ENCODE data around the gene KIRREL3.

GRCh38 chr11:126627421-126627820 lies 373.1 kb downstream of the KIRREL3 start:
- TF ChIP-seq CTCF (IDR thresholded peaks at IDR 0.05; ENCODE audit: low read depth, low read length): no peak
- no peak for TF ChIP-seq EZH2phosphoT487 (IDR thresholded peaks at IDR 0.05; ENCODE audit: low read depth)
